GM21619 (cell line): ENCODE data around the gene TXNRD2.

Experiments
- ATAC-seq: cut with Tn5 transposase; IDR thresholded peaks from one replicate; pipeline ENCODE4 v1.9.1; 2021; ENCODE audit not compliant: unreplicated experiment

The TXNRD2 gene

GRCh38 chr22:19980766-19981165 is 39.1 kb upstream of the TXNRD2 start:
- no peak for ATAC-seq

GRCh38 chr22:19979712-19980493 is 38.3 kb upstream of the TXNRD2 start:
- no peak for ATAC-seq

GRCh38 chr22:19978748-19979147 is 37.1 kb upstream of the TXNRD2 start:
- no peak for ATAC-seq

- ATAC-seq = no peak
Measured at GRCh38 chr22:19977296-19978243, 36.0 kb upstream of the TXNRD2 start.

- ATAC-seq = no peak
Measured at GRCh38 chr22:19976671-19977070, 35.1 kb upstream of the TXNRD2 start.

GRCh38 chr22:19975707-19976035 is 34.1 kb upstream of the TXNRD2 start:
- no peak for ATAC-seq

GRCh38 chr22:19974935-19975706 is 33.5 kb upstream of the TXNRD2 start:
- no peak for ATAC-seq

- ATAC-seq = no peak
Measured at GRCh38 chr22:19974268-19974861, 32.7 kb upstream of the TXNRD2 start.

- ATAC-seq = no peak
Measured at GRCh38 chr22:19973551-19974267, 32.1 kb upstream of the TXNRD2 start.

GRCh38 chr22:19972652-19973550 is 31.3 kb upstream of the TXNRD2 start:
- ATAC-seq = no peak

GRCh38 chr22:19972251-19972650 is 30.6 kb upstream of the TXNRD2 start:
- ATAC-seq = no peak

- ATAC-seq = no peak
Measured at GRCh38 chr22:19971276-19972124, 29.9 kb upstream of the TXNRD2 start.

- ATAC-seq = no peak
Measured at GRCh38 chr22:19970479-19971275, 29.1 kb upstream of the TXNRD2 start.

- ATAC-seq = no peak
Measured at GRCh38 chr22:19970031-19970478, 28.4 kb upstream of the TXNRD2 start.

GRCh38 chr22:19969141-19969928 is 27.7 kb upstream of the TXNRD2 start:
- no peak for ATAC-seq

- no peak for ATAC-seq
Measured at GRCh38 chr22:19968450-19968891, 26.9 kb upstream of the TXNRD2 start.
